Activated naive CD8-positive, alpha-beta T cell treated with anti-CD3 and anti-CD28 coated beads, Interleukin-2, amount 10 ng/mL, durations not matched to agents 7 days and 5 days (primary cell): ENCODE results near the gene NCOA4. TPM values are rescaled to one million over a fixed set of nuclear protein-coding genes. Genes with fewer than 3 reads are reported as not detected.
"Not testable (repeated sequence)": the region's sequence is repeated elsewhere in the genome, so short reads cannot be mapped to it uniquely, and the experiment has no call there.

ENCODE experiments used
- ATAC-seq: fragments of 150-1000 bp; cut with Tn5 transposase; one replicate; pipeline ENCODE4 v1.10.0; 2021; ENCODE audit warnings: low read depth, moderate library complexity
- POLR2A ChIA-PET: fragments of 350-600 bp; sonication (Branson Sonifier 250); formaldehyde crosslinking; loops from one replicate; lab custom pipeline; 2021; ENCODE audit warnings: antibody characterized with exemption; lab: Charles Lee
- DNase-seq: peaks from one replicate; pipeline ENCODE4 v3.0.0; 2021
- H3K27ac Mint-ChIP-seq: one replicate; pipeline ENCODE4 v1.8.0; 2022; ENCODE audit warnings: mild to moderate bottlenecking, mixed read lengths
- H3K27me3 Mint-ChIP-seq: one replicate; pipeline ENCODE4 v1.8.0; 2022; ENCODE audit warnings: mild to moderate bottlenecking, moderate library complexity, mixed read lengths
- H3K36me3 Mint-ChIP-seq: one replicate; pipeline ENCODE4 v1.8.0; 2021; ENCODE audit warnings: mild to moderate bottlenecking, mixed read lengths
- H3K4me1 Mint-ChIP-seq: one replicate; pipeline ENCODE4 v1.8.0; 2021; ENCODE audit warnings: mixed read lengths
- H3K4me3 Mint-ChIP-seq: one replicate; pipeline ENCODE4 v1.8.0; 2022; ENCODE audit warnings: mild to moderate bottlenecking, moderate library complexity, mixed read lengths
- H3K9me3 Mint-ChIP-seq: one replicate; pipeline ENCODE4 v1.8.0; 2021; ENCODE audit warnings: mixed read lengths
- total RNA-seq, 2 experiments: library from RNA; stranded (reverse); gene quantifications; one replicate each; pipeline ENCODE4 v1.2.3, GENCODE V29; 2021

NCOA4 gene
- total RNA-seq, 2 experiments from 2014 or later: 102 to 106 TPM

DNA sequence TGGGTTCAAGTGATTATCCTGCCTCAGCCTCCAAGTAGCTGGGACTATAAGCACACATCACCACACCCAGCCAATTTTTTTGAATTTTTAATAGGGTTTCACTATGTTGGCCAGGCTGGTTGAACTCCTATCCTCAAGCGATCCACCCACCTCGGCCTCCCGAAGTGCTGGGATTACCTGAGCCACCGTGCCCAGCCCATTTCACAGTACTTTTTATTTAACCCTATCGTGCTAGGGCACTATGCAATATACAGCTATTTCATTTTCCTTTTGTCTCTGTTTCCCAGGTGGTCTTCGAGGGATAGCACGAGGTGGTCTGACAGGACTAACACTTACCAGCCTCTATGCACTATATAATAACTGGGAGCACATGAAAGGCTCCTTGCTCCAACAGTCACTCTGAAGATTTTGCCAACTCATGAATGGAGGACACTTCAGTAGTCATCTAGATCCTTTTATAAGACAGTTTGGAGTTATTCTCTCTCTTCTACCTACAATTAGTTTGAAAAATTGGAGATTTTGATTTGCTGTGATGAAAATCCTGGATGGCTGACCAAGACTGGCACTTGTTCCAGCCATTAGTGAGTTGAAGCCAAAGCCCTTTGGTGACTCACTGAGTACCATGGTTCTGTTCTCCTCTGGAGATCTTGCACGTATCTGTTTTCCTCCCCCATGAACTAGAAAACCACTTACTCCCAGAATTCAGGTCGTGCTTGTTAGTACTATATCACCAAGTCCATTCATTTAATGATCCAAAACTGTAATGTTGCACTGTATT lies 27.3 kb downstream of the NCOA4 start:
- H3K9me3 Mint-ChIP-seq: no peaks in the 10 kb centered on the region
- POLR2A ChIA-PET: no interaction called here

DNA sequence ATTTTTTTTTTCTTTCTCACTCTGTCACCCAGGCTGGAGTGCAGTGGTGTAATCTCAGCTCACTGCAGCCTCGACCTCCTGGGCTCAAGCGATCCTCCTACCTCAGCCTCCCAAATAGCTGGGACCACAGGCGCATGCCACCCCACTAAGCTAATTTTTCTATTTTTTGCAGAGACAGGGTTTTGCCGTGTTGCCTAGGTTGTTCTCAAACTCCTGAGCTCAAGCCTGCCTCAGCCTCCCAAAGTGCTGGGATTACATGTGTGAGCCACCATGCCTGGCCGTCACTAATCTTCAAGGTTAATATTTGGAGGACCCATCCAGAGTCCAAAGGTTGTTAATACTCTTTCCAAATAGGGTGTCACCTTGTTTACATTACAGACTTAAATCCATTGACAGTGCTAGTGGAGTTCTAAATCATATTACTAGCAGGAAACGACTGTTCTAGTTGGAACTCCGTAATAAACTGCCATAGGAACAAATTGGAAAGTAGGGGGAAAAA lies 28.2 kb downstream of the NCOA4 start:
- H3K27ac Mint-ChIP-seq, POLR2A ChIA-PET, H3K27me3 Mint-ChIP-seq, H3K4me1 Mint-ChIP-seq, H3K4me3 Mint-ChIP-seq, ATAC-seq, H3K9me3 Mint-ChIP-seq, DNase-seq: not testable (repeated sequence)
- H3K36me3 Mint-ChIP-seq: peaks cover 35% of the 10 kb centered on the region

More for the DNA sequence above, 27.3 kb downstream of the NCOA4 start:
- no peaks in the 10 kb centered on the region for H3K4me1 Mint-ChIP-seq
- no peaks in the 10 kb centered on the region for H3K27me3 Mint-ChIP-seq
- peaks cover 33% of the 10 kb centered on the region for H3K36me3 Mint-ChIP-seq
- DNase-seq: no peak
- no peak for ATAC-seq
- H3K27ac Mint-ChIP-seq: no peak overlapping the region
- H3K4me3 Mint-ChIP-seq: no peak overlapping the region

DNA sequence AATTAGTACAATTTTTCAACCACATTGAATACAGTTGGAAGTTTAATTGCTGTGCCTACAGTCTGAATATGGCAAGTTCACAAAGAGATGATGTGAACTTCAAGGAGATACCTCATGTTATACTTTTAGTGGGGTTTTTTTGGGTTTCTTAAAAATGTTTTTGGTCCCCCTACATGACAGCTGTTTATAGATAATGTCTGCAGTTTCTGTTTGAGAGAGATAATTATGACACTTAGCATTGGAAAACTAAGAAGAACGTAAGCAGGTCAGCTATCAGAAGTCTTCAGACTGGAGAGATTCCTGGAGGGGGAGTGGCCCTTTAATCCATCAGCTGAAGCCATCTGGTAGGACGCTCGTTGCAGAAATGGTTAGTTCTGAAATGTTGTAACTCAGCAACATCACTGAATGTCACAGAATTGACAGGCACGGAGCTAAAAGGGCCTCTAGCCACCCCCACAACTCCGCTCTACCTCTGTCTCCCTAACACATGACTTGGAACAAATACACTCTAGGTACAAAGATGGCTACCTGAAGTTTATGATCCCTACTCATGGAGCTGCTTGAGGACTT lies 29.2 kb downstream of the NCOA4 start:
- no peak overlapping the region for H3K27ac Mint-ChIP-seq
- no peak overlapping the region for H3K4me3 Mint-ChIP-seq
- ATAC-seq (no peak), DNase-seq (no peak)
- peaks cover 34% of the 10 kb centered on the region for H3K36me3 Mint-ChIP-seq
- POLR2A ChIA-PET: interaction anchor here (0.6 kb wide), 1 partner anchor 26 kb away, joined by 4 read pairs; no protein-coding TSS in a partner anchor
- peaks cover 2% of the 10 kb centered on the region for H3K4me1 Mint-ChIP-seq
- no peaks in the 10 kb centered on the region for H3K27me3 Mint-ChIP-seq
- no peaks in the 10 kb centered on the region for H3K9me3 Mint-ChIP-seq

DNA sequence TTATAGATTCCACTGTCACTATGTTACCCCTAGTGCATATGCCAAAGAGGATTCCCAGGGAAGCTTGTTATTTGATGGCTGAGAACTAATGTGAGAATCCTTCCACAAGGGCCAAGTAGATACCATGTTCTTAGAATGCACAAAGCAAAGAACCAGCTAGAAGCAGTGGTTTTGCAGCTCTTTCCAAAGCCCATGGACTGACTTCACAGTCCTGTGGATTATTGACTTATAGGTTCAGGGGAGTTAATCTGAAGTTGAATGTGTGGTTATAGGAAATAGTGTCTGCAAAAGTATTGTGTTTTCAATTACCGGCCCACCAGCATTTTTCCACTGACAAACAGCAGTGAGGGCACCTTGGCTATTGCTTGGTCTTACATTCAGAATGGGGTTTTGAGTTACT lies 29.9 kb downstream of the NCOA4 start:
- POLR2A ChIA-PET: no interaction called here
- DNase-seq (no peak), ATAC-seq (no peak)
- peaks cover 2% of the 10 kb centered on the region for H3K4me1 Mint-ChIP-seq
- no peaks in the 10 kb centered on the region for H3K9me3 Mint-ChIP-seq
- H3K36me3 Mint-ChIP-seq: peaks cover 34% of the 10 kb centered on the region
- no peaks in the 10 kb centered on the region for H3K27me3 Mint-ChIP-seq
- H3K4me3 Mint-ChIP-seq: no peak overlapping the region
- H3K27ac Mint-ChIP-seq: no peak overlapping the region

DNA sequence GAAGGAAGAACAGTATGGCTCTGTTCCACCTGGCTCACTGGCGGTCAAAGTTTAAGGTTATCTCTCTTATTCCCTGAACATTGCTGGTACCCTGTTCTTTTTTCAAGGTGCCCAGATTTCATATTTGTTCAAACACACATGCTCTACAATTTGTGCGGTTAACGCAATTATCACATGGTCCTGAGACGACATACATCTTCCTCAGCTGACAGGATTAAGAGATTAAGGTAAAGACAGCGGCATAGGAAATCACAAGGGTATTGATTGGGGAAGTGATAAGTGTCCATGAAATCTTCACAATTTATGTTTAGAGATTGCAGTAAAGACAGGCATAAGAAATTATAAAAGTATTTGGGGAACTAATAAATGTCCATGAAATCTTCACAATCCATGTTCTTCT lies 30.5 kb downstream of the NCOA4 start:
- H3K4me3 Mint-ChIP-seq, H3K27me3 Mint-ChIP-seq, H3K27ac Mint-ChIP-seq, H3K4me1 Mint-ChIP-seq, DNase-seq, H3K9me3 Mint-ChIP-seq, POLR2A ChIA-PET, ATAC-seq: not testable (repeated sequence)
- peaks cover 34% of the 10 kb centered on the region for H3K36me3 Mint-ChIP-seq

DNA sequence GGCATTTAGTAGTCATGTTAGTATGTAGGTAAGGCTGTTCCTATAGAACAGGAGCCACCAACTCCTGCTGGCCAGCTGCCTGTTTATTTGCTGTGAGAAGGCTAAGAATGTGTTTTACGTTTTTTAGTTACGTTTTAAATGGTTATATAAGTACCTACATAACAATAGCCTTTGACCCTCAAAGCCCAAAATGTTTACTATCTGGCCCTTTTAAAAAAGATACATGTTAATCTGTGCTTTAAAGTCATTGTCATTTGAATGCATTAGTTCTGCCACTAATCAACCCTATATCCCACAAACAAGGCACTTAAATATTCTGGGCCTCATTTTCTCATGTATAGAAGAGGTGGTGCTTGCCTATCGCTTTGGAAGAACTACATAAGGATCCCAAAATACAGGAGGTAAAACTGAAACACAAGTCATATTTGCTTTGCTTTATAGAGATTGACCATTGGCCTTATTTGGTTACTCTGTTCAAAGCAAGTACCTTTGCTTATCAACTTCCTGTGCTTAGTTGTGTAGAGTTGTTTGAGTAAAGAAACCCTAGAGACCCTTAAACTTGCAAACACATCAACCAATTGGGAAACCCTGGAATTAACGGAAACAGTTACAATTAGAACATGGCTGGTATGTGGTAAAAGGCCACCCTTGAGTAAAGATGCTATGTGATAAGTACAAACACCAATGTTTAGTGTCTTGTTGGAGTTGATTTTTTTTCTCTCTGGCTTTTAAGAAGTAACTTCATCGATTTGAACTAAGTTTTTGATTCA lies 32.2 kb downstream of the NCOA4 start:
- H3K4me3 Mint-ChIP-seq: no peak overlapping the region
- no peak overlapping the region for H3K27ac Mint-ChIP-seq
- no peaks in the 10 kb centered on the region for H3K27me3 Mint-ChIP-seq
- peaks cover 32% of the 10 kb centered on the region for H3K36me3 Mint-ChIP-seq
- POLR2A ChIA-PET: no interaction called here
- no peak for DNase-seq
- ATAC-seq: no peak
- no peaks in the 10 kb centered on the region for H3K9me3 Mint-ChIP-seq
- peaks cover 2% of the 10 kb centered on the region for H3K4me1 Mint-ChIP-seq

DNA sequence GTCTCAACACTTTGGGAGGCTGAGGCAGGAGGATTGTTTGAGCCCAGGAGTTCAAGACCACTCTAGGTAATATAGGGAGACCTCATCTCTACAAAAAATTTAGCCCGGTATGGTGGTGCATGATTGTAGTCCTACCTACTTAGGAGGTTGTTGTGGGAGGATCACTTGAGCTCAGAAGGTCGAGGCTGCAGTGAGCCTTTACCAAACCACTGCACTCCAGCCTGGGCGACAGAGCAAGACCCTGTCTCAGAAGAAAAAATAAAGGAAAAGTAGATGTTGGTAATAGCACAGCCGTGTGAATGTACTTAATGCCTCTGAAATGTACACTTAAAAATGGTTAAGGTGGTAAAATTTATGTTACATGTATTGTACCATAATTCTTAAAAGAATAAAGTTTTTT lies 32.9 kb downstream of the NCOA4 start:
- H3K36me3 Mint-ChIP-seq: peaks cover 33% of the 10 kb centered on the region
- H3K4me3 Mint-ChIP-seq: no peak overlapping the region
- H3K9me3 Mint-ChIP-seq: no peaks in the 10 kb centered on the region
- POLR2A ChIA-PET: no interaction called here
- no peaks in the 10 kb centered on the region for H3K27me3 Mint-ChIP-seq
- H3K27ac Mint-ChIP-seq: no peak overlapping the region
- H3K4me1 Mint-ChIP-seq: peaks cover 2% of the 10 kb centered on the region
- ATAC-seq (no peak), DNase-seq (no peak)

DNA sequence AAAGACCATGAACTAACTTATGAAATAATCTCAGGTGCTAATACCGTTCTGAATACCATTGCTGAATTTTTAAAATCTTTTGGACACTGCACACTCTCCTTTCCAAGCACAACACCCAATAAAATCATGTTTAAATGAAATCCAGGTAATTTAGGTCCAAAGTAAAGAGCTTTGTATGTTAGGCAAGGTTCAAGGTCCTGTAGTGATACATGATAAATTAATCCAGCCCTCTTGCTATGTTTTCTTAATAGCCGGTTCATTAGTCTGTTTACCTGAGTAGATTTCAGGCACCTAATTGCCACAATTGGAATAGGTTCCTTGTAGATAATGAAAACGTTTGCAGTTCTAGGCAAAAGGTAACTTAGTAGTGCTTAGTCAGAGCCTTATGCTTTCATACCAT lies 44.8 kb downstream of the NCOA4 start:
- H3K4me1 Mint-ChIP-seq, POLR2A ChIA-PET, H3K27me3 Mint-ChIP-seq, ATAC-seq, H3K27ac Mint-ChIP-seq, DNase-seq, H3K9me3 Mint-ChIP-seq, H3K36me3 Mint-ChIP-seq, H3K4me3 Mint-ChIP-seq: not testable (repeated sequence)

DNA sequence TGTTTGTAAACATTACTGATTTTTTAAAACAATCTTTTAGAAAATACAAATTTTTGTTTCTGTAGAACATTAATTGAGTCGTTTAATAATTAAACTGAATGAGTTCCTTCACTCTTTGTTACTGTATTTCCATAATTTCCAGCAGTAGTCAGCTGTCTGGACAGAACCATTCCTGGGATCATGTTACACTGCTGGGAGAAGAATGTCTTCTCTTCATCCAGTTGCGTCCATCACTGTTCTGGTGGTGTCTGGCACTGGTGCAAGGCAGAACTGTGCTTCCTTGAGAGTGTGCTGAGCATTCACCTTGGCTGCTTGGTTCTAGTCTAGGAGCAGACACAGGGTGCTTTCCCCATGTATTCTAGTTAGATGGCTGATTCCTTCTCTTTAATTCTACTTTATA lies 46.0 kb downstream of the NCOA4 start:
- H3K9me3 Mint-ChIP-seq, H3K36me3 Mint-ChIP-seq, ATAC-seq, H3K27me3 Mint-ChIP-seq, H3K27ac Mint-ChIP-seq, H3K4me1 Mint-ChIP-seq, H3K4me3 Mint-ChIP-seq, DNase-seq, POLR2A ChIA-PET: not testable (repeated sequence)

DNA sequence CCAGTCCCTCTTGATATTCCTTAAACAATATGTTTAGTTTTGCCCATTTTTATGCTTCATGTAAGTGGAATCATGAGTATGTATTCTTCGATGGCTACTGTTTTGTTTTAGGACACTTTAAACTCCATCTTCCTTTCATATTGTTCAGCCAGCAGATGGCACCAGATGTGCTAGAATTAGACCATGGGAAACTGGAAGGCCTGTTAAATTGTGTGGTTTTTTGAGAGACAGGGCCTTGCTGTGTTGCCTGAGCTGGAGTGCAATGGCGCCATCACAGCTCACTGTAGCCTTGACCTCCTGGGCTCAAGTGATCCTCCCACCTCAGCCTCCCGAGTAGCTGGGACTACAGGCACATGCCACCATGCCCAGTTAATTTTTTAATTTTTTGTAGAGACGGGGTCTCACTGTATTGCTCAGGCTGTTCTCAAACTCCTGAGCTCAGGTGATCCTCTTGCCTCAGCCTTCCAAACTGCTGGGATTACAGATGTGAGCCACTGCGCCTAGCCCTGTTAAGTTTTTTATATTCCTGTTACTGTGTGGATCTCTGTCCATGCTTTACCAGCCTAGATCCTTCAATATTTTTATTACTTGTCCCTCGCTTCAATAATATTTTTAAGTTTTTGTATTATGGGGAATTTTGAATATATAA lies 46.8 kb downstream of the NCOA4 start:
- H3K4me3 Mint-ChIP-seq, H3K27ac Mint-ChIP-seq, H3K27me3 Mint-ChIP-seq, H3K36me3 Mint-ChIP-seq, POLR2A ChIA-PET, H3K9me3 Mint-ChIP-seq, H3K4me1 Mint-ChIP-seq, DNase-seq: not testable (repeated sequence)
- peak; percentile 63 for ATAC-seq

DNA sequence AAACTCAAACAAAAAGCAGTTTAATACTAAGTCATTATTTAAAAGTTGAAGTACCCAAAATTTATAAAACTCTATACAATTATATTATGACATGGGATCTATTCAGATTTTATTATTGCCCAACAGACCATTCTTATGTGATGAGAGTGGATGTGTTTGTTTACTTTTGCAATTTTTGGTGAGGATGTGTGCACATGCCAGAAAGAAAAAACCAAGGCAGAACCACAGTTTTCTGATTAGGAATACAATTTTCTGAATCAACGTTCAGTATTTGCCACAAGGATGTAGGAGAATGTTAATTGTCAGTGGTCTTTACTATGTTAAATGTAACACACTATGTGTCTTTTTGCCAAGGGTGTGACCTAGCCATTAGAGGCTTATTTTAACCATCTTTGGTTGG lies 49.1 kb downstream of the NCOA4 start:
- H3K9me3 Mint-ChIP-seq, DNase-seq, H3K27ac Mint-ChIP-seq, H3K36me3 Mint-ChIP-seq, H3K4me3 Mint-ChIP-seq, H3K27me3 Mint-ChIP-seq, ATAC-seq, POLR2A ChIA-PET, H3K4me1 Mint-ChIP-seq: not testable (repeated sequence)

DNA sequence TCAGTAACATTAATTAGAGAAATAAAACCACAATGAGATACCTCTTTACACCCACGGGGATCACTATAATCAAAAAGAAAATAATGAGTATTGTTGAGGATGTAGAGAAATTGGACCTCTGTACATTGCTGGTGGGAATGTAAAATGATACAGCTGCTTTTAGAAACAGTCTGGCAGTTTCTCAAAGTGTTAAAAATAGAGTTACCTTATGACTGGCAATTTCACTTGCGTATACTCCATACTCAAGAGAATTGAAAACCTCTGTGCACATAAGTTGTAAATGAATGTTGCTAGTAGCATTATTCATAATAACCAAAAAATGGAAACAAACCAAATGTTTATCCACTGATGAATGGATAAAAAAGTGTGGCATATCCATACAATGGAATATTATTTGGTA lies 51.9 kb downstream of the NCOA4 start:
- peaks cover 11% of the 10 kb centered on the region for H3K4me1 Mint-ChIP-seq
- H3K36me3 Mint-ChIP-seq, H3K27me3 Mint-ChIP-seq, ATAC-seq, H3K4me3 Mint-ChIP-seq, H3K9me3 Mint-ChIP-seq, POLR2A ChIA-PET, H3K27ac Mint-ChIP-seq, DNase-seq: not testable (repeated sequence)

DNA sequence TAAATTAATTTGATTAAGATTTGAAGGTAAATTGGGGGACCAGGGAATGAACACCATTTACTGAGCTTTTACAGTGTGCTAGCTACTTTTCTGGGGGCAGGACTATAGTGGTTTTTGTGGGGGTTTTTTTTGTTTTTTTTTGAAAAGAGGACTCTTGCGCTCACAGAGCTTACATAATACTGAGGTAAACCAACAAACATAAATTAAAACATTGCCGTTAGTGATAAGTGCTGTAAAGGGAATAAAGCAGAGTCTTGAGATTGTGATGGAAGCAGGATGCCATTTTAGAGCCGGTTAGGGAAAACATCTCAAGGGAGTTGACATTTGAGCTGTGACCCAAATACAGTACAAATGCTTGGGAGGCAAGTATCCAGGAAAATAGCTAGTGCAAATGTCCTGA lies 56.4 kb downstream of the NCOA4 start:
- H3K36me3 Mint-ChIP-seq, DNase-seq, POLR2A ChIA-PET, H3K27me3 Mint-ChIP-seq, H3K9me3 Mint-ChIP-seq, ATAC-seq: not testable (repeated sequence)
- peak overlapping the region; percentile 95 for H3K4me3 Mint-ChIP-seq
- H3K27ac Mint-ChIP-seq: peak overlapping the region; percentile 12
- peaks cover 24% of the 10 kb centered on the region for H3K4me1 Mint-ChIP-seq
